ENCODE data around the gene PTPRM.

PTPRM gene

GRCh38 chr18:8322486-8322885, 755.4 kb downstream of the PTPRM start:
- no peak for DNase-seq
- intact Hi-C loops (cut with DNase I), result no loop called here

- intact Hi-C loops (cut with DNase I), result no loop called here
- no peak for DNase-seq
These were observed 757.4 kb downstream of the PTPRM start for GRCh38 chr18:8324343-8325065.

DNA sequence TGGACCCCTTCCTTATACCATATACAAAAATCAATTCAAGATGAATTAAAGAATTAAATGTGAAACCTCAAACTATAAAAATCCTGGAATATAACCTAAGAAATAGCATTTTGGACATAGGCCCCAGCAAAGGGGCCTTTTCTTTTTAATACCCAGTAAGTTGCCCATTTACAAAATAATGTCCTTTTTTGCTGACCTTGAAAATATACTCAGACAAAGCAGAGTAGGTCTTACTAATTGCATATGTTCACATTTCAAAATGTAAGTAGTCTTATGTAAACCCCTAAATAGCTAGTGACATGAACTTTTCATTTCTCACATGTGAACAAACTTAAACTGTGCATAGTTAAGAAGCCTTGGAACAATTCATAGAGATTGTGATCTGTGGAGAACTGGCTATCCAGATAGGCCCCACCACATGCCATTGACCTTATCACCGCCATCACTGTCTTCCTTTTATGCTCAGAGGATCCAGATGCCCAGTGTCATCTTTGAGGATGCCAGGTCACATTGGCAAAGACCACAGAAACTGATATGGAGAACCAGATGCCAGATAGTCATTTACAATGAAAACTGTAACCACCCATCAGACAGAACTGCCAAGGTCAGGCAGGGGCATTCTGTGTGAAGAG, 759.8 kb downstream of the PTPRM start:
- intact Hi-C loops (cut with DNase I), result no loop called here
- DNase-seq, result no peak

DNA sequence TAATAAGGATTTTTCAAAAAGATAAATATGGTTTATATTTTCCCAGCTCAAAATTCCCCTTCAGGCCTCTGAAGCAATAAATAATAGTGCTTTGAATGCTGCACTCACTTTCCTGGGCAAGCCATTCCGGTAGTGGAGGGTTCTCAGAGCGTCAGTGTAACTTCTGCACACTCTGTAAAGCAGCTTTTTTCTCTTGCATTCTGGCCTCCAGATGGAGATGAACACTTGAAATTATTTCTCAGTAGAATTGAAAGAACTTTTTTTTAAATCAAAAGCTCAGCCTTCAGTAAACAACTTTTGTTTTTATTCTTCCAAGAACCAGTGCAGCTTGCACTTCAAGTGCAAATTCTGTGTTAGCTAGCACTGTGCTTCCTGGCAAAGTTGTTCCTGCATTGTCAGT, 761.0 kb downstream of the PTPRM start:
- intact Hi-C loops (cut with DNase I), result no loop called here
- no peak for DNase-seq

GRCh38 chr18:8329186-8329771, 762.2 kb downstream of the PTPRM start:
- intact Hi-C loops (cut with DNase I), result no loop called here
- no peak for DNase-seq

- intact Hi-C loops (cut with DNase I), result no loop called here
- no peak for DNase-seq
These were observed 763.5 kb downstream of the PTPRM start for GRCh38 chr18:8330575-8330974.

- intact Hi-C loops (cut with DNase I), result no loop called here
- DNase-seq, result no peak
These were observed 765.2 kb downstream of the PTPRM start for GRCh38 chr18:8332286-8332685.

- intact Hi-C loops (cut with DNase I), result no loop called here
- DNase-seq, result no peak
These were observed 766.8 kb downstream of the PTPRM start for GRCh38 chr18:8333961-8334360.

GRCh38 chr18:8337211-8337610, 770.1 kb downstream of the PTPRM start:
- no peak for DNase-seq
- intact Hi-C loops (cut with DNase I), result no loop called here

DNA sequence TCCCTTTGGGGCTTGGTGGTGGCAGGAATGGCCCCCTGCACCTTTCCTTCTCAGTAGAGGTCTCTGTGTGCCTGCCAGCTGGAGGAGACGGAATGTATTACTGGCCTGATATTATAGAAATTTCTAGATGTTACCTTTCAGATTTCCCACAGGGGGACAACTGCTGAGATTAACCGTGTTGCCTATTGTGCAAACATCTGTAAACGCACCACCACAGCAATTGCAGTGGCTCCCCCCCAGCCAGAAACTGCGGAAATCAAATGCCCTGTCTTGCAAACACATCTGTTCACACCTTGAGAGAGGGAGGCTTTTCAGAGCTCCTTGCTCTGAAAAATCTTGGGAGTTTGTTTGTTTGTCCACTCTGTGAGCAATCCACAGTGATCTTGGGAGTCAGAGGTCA, 772.1 kb downstream of the PTPRM start:
- DNase-seq, result no peak
- intact Hi-C loops (cut with DNase I), result no loop called here

DNA sequence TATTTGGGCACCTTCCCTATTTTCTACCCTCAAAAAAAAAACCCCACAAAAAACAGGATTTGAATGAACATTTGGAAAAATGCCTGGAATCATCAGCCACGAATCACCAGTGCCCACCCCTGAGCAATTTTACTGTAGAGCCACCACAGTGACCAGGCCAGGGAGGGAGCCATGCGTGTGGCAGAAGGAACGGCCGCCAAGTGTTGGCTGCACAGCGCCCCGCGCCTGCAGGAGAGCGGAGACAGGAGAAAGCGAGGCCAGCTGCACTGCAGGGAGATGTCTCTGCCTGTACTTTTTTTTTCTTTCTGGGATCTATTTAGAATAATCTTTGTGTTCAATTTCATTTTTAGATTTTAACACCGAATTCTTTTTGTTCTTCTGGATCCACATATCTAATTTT, 772.8 kb downstream of the PTPRM start:
- intact Hi-C loops (cut with DNase I), result no loop called here
- DNase-seq, result peak in 9 of 10 donors; percentile 39 to 92 (median 50)

DNA sequence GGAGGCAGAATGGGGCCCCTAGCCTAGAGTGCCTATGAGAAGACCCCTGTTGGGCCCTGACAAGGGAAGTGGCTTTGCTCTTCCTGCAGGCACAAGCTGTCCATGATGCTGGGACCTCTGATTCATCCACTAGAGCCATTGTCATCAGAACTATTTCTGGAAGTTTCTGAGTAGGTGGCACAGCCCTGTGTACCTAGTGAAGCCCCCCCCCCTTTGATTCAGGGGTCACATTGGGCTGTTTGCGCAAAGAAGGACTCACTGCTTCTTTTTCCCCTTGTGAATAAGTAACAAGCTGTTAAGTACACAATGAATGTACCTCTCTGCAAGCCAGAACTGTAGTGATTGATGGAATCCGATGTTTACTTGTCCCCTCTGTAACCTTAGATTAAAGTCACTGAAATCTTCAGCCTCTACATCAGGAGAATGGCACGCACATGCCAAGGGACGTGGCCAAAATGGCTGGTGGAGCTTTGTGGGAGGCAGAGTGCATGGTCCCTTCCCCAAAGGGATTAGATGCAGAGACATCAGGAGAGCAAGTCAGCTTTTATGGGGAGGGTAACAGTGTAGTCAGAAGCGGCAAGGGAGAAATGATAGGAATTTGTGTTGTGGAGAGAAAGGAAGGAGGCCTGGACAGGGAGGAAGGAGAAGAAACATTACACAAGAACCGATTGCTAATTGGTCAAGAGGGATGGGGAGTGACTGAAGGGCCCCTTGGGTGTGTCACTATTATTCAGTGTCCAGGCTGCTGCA, 774.5 kb downstream of the PTPRM start:
- intact Hi-C loops (cut with DNase I), result no loop called here
- DNase-seq, result no peak

- no peak for DNase-seq
- intact Hi-C loops (cut with DNase I), result no loop called here
These were observed 781.1 kb downstream of the PTPRM start for GRCh38 chr18:8348051-8348720.

- intact Hi-C loops (cut with DNase I), result loop anchor here (5.0 kb wide), 1 partner anchor 47 kb away; no protein-coding TSS in a partner anchor
- DNase-seq, result no peak
These were observed 782.6 kb downstream of the PTPRM start for GRCh38 chr18:8349608-8350323.

DNA sequence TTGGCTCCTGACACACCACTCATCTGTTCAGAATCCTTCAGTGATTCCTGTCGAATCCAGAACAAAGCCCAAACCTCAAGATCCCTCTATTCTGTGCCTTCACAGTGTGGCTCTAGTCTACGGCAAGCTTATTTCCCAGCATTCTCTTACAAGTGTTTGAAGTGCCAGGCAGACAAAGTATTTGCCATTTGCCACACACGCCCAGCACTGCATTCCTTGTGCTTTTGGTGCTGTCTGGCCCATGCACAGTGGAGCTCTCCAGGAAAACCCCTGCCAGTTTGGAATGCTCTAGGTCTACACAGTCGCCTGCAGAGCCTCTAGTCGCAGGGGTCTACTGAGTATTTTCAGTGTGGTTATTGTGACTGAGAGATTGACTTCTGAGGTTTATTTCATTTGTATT, 783.5 kb downstream of the PTPRM start:
- no peak for DNase-seq
- intact Hi-C loops (cut with DNase I), result loop anchor here (5.0 kb wide), 1 partner anchor 48 kb away; no protein-coding TSS in a partner anchor

GRCh38 chr18:8351161-8351560, 784.0 kb downstream of the PTPRM start:
- DNase-seq, result no peak
- intact Hi-C loops (cut with DNase I), result loop anchor here (5.0 kb wide), 1 partner anchor 49 kb away; no protein-coding TSS in a partner anchor

DNA sequence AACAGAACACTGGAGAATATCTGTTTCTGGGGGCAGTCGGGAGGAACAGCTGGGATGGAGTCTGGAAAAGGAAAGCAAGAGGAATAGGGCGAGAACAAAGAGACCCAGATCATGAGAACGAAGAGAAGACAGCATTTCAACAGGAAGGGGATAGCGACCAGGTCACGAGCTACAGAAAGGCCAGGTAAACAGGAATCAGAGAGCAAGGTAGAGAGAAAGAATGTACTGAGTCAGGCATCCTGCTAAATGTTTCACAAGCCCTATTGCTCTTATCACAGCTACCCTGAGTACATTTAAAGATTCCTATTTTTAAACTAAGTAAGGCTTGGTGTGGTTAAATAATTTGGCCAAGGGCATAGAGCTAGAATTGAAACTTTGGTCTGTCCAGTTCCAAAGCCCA, 787.2 kb downstream of the PTPRM start:
- intact Hi-C loops (cut with DNase I), result loop anchor here (5.0 kb wide), 1 partner anchor 52 kb away; no protein-coding TSS in a partner anchor
- DNase-seq, result no peak

DNA sequence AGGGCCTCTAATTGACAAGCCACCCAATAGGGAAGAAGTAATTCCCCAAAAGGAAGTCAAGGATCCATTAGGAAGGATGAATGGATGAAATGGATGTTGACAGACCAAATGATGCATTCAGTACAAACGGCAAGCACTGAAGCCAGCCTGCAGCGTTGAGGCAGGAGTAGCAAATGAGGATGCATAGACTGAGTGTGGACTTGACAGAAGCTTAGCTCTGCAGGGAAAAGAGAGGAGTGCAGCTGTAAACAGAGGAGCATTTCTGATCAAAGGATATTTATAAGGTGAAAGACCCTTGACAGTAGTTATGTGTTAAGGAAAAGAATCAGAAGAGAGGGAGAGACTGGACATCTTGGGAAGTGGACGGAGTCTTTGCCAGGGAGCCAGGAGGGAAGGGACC, 788.9 kb downstream of the PTPRM start:
- intact Hi-C loops (cut with DNase I), result no loop called here
- DNase-seq, result no peak

DNA sequence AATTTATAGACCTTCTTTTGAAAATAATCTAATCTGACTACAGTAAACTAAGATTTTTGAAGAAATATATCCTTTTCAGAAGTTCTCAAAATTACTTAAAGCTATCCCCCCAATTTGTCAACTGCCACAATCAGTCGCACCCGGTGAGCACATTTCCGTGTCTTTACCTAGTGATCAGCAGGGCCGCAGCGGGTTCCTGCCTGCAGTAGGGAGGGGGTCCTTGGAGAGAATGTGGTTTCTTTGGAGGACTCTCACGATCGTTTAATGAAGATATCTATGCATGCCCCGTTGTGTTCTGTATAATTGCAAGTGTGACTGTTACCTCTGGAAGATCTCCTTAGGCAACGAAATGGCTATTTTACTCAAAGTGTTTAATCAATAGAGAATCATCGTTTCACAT, 790.2 kb downstream of the PTPRM start:
- DNase-seq, result no peak
- intact Hi-C loops (cut with DNase I), result no loop called here
